Neural cell (in vitro differentiated cells): ENCODE results near the gene SMIM29. TPM values are rescaled to one million over a fixed set of nuclear protein-coding genes. Genes with fewer than 3 reads are reported as not detected.
"Not testable (repeated sequence)": the region's sequence is repeated elsewhere in the genome, so short reads cannot be mapped to it uniquely, and the experiment has no call there.

Experiments
- H2AFZ ChIP-seq: fragments of 200-600, 300-800 bp; sonication (generic), shearing (Covaris generic); 2 replicates; pipeline ENCODE4 v1.6.0; 2014; ENCODE audit warnings: low read depth, mild to moderate bottlenecking, antibody characterized with exemption, low read length, moderate library complexity
- H3F3A ChIP-seq: fragments of 200-600 bp; shearing (Covaris generic); 2 replicates; pipeline ENCODE4 v1.6.1; 2016; ENCODE audit warnings: mild to moderate bottlenecking, moderate library complexity, mixed read lengths, antibody characterized with exemption, low read length; ENCODE audit not compliant: insufficient read depth, poor library complexity, severe bottlenecking
- H3K27ac ChIP-seq: fragments of 200-600, 300-800 bp; sonication (generic), shearing (Covaris generic); 2 replicates; pipeline ENCODE4 v1.5.1; 2014; ENCODE audit warnings: mild to moderate bottlenecking, low read length, moderate library complexity
- H3K27me3 ChIP-seq: fragments of 300-800, 200-600 bp; sonication (generic), shearing (Covaris generic); 2 replicates; pipeline ENCODE4 v1.6.0; 2014; ENCODE audit warnings: mild to moderate bottlenecking, low read depth, low read length, moderate library complexity; ENCODE audit not compliant: insufficient read depth
- H3K36me3 ChIP-seq: fragments of 300-800, 200-600 bp; sonication (generic), shearing (Covaris generic); 2 replicates; pipeline ENCODE4 v1.5.1; 2014; ENCODE audit warnings: mild to moderate bottlenecking, antibody characterized with exemption, low read length, moderate library complexity; ENCODE audit not compliant: insufficient read depth
- H3K4me2 ChIP-seq: fragments of 300-800, 200-600 bp; sonication (generic), shearing (Covaris generic); 2 replicates; pipeline ENCODE4 v1.6.0; 2014; ENCODE audit warnings: mild to moderate bottlenecking, low read length
- H3K4me3 ChIP-seq: fragments of 300-800, 200-600 bp; sonication (generic), shearing (Covaris generic); 2 replicates; pipeline ENCODE4 v1.5.1; 2014; ENCODE audit warnings: mild to moderate bottlenecking, low read length, moderate library complexity
- H3K79me2 ChIP-seq: fragments of 200-600 bp; shearing (Covaris generic); replicated peaks from 2 replicates; pipeline ENCODE4 v1.6.0; 2014; ENCODE audit warnings: mild to moderate bottlenecking, low read length, moderate library complexity; ENCODE audit not compliant: insufficient read depth
- H3K9ac ChIP-seq: fragments of 300-800, 200-600 bp; sonication (generic), shearing (Covaris generic); 2 replicates; pipeline ENCODE4 v1.6.1; 2016; ENCODE audit warnings: mild to moderate bottlenecking, low read length, mixed read lengths
- H3K9me2 ChIP-seq: fragments of 200-600 bp; shearing (Covaris generic); 2 replicates; pipeline ENCODE4 v1.6.1; 2016; ENCODE audit warnings: mild to moderate bottlenecking, low read length, mixed read lengths; ENCODE audit not compliant: insufficient read depth
- H3K9me3 ChIP-seq: fragments of 200-600, 300-800 bp; sonication (generic), shearing (Covaris generic); 2 replicates; pipeline ENCODE4 v1.6.1; 2016; ENCODE audit warnings: mild to moderate bottlenecking, mixed run types, low read length, moderate library complexity, mixed read lengths
- H4K20me1 ChIP-seq: fragments of 200-600 bp; shearing (Covaris generic); 2 replicates; pipeline ENCODE4 v1.6.1; 2016; ENCODE audit warnings: mild to moderate bottlenecking, mixed run types; ENCODE audit not compliant: insufficient read depth
- CTCF ChIP-seq: fragments of 450-650 bp; IDR thresholded peaks from 2 replicates; pipeline ENCODE4 v1.5.1; 2014; ENCODE audit warnings: antibody characterized with exemption, mild to moderate bottlenecking, moderate library complexity; ENCODE audit not compliant: poor library complexity, severe bottlenecking
- EP300 ChIP-seq: fragments of 450-650 bp; conservative IDR thresholded peaks from 2 replicates; pipeline ENCODE4 v1.6.1; 2014; ENCODE audit warnings: antibody characterized with exemption, mild to moderate bottlenecking, moderate library complexity; ENCODE audit not compliant: poor library complexity, severe bottlenecking
- EZH2 ChIP-seq: fragments of 200-600, 300-800 bp; shearing (Covaris generic), sonication (generic); IDR thresholded peaks from 2 replicates; pipeline ENCODE4 v1.6.1; 2014; ENCODE audit warnings: antibody characterized with exemption, low read length, borderline replicate concordance, mild to moderate bottlenecking; ENCODE audit not compliant: insufficient read depth, poor library complexity, severe bottlenecking
- POLR2AphosphoS5 ChIP-seq: IDR thresholded peaks from 2 replicates; pipeline ENCODE4 v1.6.1; 2012
- RAD21 ChIP-seq: fragments of 450-650 bp; conservative IDR thresholded peaks from 2 replicates; pipeline ENCODE4 v1.6.1; 2014; ENCODE audit warnings: antibody characterized with exemption, mild to moderate bottlenecking, moderate library complexity
- SMC3 ChIP-seq: fragments of 450-650 bp; conservative IDR thresholded peaks from 2 replicates; pipeline ENCODE4 v1.6.1; 2014; ENCODE audit warnings: antibody characterized with exemption, mild to moderate bottlenecking, moderate library complexity; ENCODE audit not compliant: poor library complexity
- polyA plus RNA-seq: library from polyadenylated mRNA; depleted of rRNA; stranded (reverse); fragments of >200 nt; gene quantifications from 2 replicates; pipeline ENCODE4 v1.2.3, GENCODE V29; 2014

The SMIM29 gene
- polyA plus RNA-seq, 1 donor from 2014 or later: 82.1 TPM

GRCh38 chr6:34267746-34268145, 18.9 kb upstream of the SMIM29 start:
- Histone ChIP-seq H3K4me3 (no peak overlapping the region), H3K79me2 (no peaks in the 10 kb centered on the region), H3K9ac (no peak overlapping the region), H3K36me3 (no peaks in the 10 kb centered on the region), H3K9me2 (no peaks in the 10 kb centered on the region), H3K9me3 (no peaks in the 10 kb centered on the region), H2AFZ (no peak overlapping the region), H3F3A (no peaks in the 10 kb centered on the region), H4K20me1 (no peaks in the 10 kb centered on the region), H3K27ac (no peak overlapping the region), H3K27me3 (no peaks in the 10 kb centered on the region), H3K4me2 (no peak overlapping the region)
- no peak for TF ChIP-seq RAD21
- no peak for TF ChIP-seq POLR2AphosphoS5
- no peak for TF ChIP-seq CTCF
- no peak for TF ChIP-seq EP300

GRCh38 chr6:34263484-34263883, 14.7 kb upstream of the SMIM29 start:
- H3K27me3 ChIP-seq, H3F3A ChIP-seq, H3K9me2 ChIP-seq, H3K9me3 ChIP-seq, H3K4me3 ChIP-seq, H3K36me3 ChIP-seq, H2AFZ ChIP-seq, H3K9ac ChIP-seq, H4K20me1 ChIP-seq, H3K27ac ChIP-seq, H3K4me2 ChIP-seq, H3K79me2 ChIP-seq: not testable (repeated sequence)

DNA sequence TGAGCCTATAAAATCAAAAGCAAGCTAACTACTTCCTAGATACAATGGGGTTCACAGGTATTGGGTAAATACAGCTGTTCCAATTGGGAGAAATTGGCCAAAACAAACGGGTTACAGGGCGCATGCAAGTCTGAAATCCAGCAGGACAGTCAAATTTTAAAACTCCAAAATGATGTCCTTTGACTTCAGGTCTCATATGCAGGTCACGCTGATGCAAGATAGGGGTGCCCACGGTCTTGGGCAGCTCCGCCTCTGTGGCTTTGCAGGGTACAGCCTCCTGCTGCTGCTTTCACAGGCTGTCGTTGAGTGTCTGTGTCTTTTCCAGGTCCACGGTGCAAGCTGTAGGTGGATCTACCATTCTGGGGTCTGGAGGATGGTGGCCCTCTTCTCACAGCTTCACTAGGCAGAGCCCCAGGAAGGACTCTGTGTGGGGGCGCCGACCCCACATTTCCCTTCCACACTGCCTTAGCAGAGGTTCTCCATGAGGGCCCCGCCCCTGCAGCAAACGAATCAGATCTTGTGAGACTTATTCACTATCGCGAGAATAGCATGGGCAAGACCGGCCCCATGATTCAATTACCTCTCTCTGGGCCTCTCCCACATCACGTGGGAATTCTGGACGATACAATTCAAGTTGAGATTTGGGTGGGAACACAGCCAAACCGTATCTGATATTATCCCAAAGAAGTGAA, 11.9 kb upstream of the SMIM29 start:
- H3K9me3 ChIP-seq: no peaks in the 10 kb centered on the region
- no peaks in the 10 kb centered on the region for H3K79me2 ChIP-seq
- no peak overlapping the region for H3K27ac ChIP-seq
- no peak overlapping the region for H2AFZ ChIP-seq
- no peak overlapping the region for H3K4me2 ChIP-seq
- H3F3A ChIP-seq: no peaks in the 10 kb centered on the region
- no peaks in the 10 kb centered on the region for H3K36me3 ChIP-seq
- H4K20me1 ChIP-seq: no peaks in the 10 kb centered on the region
- H3K9ac ChIP-seq: no peak overlapping the region
- H3K27me3 ChIP-seq: no peaks in the 10 kb centered on the region
- TF ChIP-seq RAD21 (no peak), SMC3 (no peak), EZH2 (no peak)
- no peak overlapping the region for H3K4me3 ChIP-seq
- no peaks in the 10 kb centered on the region for H3K9me2 ChIP-seq

GRCh38 chr6:34259529-34260069, 10.8 kb upstream of the SMIM29 start:
- Histone ChIP-seq H3K9ac (no peak overlapping the region), H3K9me2 (no peaks in the 10 kb centered on the region), H3K27me3 (no peaks in the 10 kb centered on the region), H3K4me2 (no peak overlapping the region), H3K4me3 (no peak overlapping the region), H4K20me1 (no peaks in the 10 kb centered on the region), H3K79me2 (no peaks in the 10 kb centered on the region), H3K36me3 (no peaks in the 10 kb centered on the region), H2AFZ (no peak overlapping the region), H3K27ac (no peak overlapping the region), H3K9me3 (no peaks in the 10 kb centered on the region), H3F3A (no peaks in the 10 kb centered on the region)
- no peak for TF ChIP-seq EP300

- H3K36me3 ChIP-seq, H3F3A ChIP-seq, H3K27ac ChIP-seq, H2AFZ ChIP-seq, H3K9me3 ChIP-seq, H3K9ac ChIP-seq, H3K27me3 ChIP-seq, H3K79me2 ChIP-seq, H3K4me3 ChIP-seq, H3K4me2 ChIP-seq, H4K20me1 ChIP-seq, H3K9me2 ChIP-seq: not testable (repeated sequence)
These were observed 3.6 kb upstream of the SMIM29 start for GRCh38 chr6:34252395-34252794.
